GM19043 (cell line): ENCODE results near the gene ZNF674.
"Not testable (repeated sequence)": the region's sequence is repeated elsewhere in the genome, so short reads cannot be mapped to it uniquely, and the experiment has no call there.

Source experiments
- ATAC-seq: cut with Tn5 transposase; IDR thresholded peaks from one replicate; pipeline ENCODE4 v1.9.1; 2021; ENCODE audit warnings: low read depth; ENCODE audit not compliant: unreplicated experiment

Gene ZNF674

GRCh38 chrX:46571423-46572339 is 26.5 kb upstream of the ZNF674 start:
- ATAC-seq = no peak

GRCh38 chrX:46569621-46570020 is 24.4 kb upstream of the ZNF674 start:
- ATAC-seq = no peak

GRCh38 chrX:46567388-46567787 is 22.2 kb upstream of the ZNF674 start:
- ATAC-seq = no peak

- peak; percentile 94 for ATAC-seq
These were observed 16.8 kb upstream of the ZNF674 start for GRCh38 chrX:46561824-46562657.

- ATAC-seq = no peak
These were observed 13.8 kb upstream of the ZNF674 start for GRCh38 chrX:46559062-46559461.

- no peak for ATAC-seq
These were observed 9.7 kb upstream of the ZNF674 start for GRCh38 chrX:46554942-46555341.

GRCh38 chrX:46553935-46554334 is 8.7 kb upstream of the ZNF674 start:
- ATAC-seq = no peak

- ATAC-seq = no peak
These were observed 6.4 kb upstream of the ZNF674 start for GRCh38 chrX:46551494-46552128.

- no peak for ATAC-seq
These were observed 4.7 kb upstream of the ZNF674 start for GRCh38 chrX:46549914-46550313.

- no peak for ATAC-seq
These were observed 2.6 kb upstream of the ZNF674 start for GRCh38 chrX:46547857-46548256.

GRCh38 chrX:46544527-46544926 is 694 bp downstream of the ZNF674 start:
- not testable (repeated sequence) for ATAC-seq

GRCh38 chrX:46543441-46543840 is 1.8 kb downstream of the ZNF674 start:
- ATAC-seq = no peak

GRCh38 chrX:46531442-46531841 is 13.8 kb downstream of the ZNF674 start:
- no peak for ATAC-seq

GRCh38 chrX:46530404-46530908 is 14.8 kb downstream of the ZNF674 start:
- not testable (repeated sequence) for ATAC-seq

GRCh38 chrX:46529740-46530403 is 15.3 kb downstream of the ZNF674 start:
- not testable (repeated sequence) for ATAC-seq

GRCh38 chrX:46528640-46529039 is 16.6 kb downstream of the ZNF674 start:
- ATAC-seq = not testable (repeated sequence)

- ATAC-seq = no peak
These were observed 39.1 kb downstream of the ZNF674 start for GRCh38 chrX:46506076-46506475.

- ATAC-seq = no peak
These were observed 42.4 kb downstream of the ZNF674 start for GRCh38 chrX:46502848-46503247.

GRCh38 chrX:46500054-46500453 is 45.2 kb downstream of the ZNF674 start:
- no peak for ATAC-seq

GRCh38 chrX:46488712-46489111 is 56.5 kb downstream of the ZNF674 start:
- ATAC-seq = no peak
